GM23248 (cell line): ENCODE results near the gene HEPHL1. TPM values are rescaled to one million over a fixed set of nuclear protein-coding genes. Genes with fewer than 3 reads are reported as not detected.

ENCODE experiments used
- DNase-seq: peaks from one replicate; pipeline ENCODE4 v3.0.0-alpha.2; 2015
- H2AFZ ChIP-seq: fragments of 200-600 bp; sonication (generic); 2 replicates; pipeline ENCODE4 v1.6.1; 2016; ENCODE audit warnings: antibody characterized with exemption
- H3F3A ChIP-seq: fragments of 200-600 bp; sonication (generic); 2 replicates; pipeline ENCODE4 v1.6.1; 2016; ENCODE audit warnings: mild to moderate bottlenecking, antibody characterized with exemption, mixed run types; ENCODE audit not compliant: insufficient read depth
- H3K27ac ChIP-seq: fragments of 200-600 bp; sonication (generic); 2 replicates; pipeline ENCODE4 v1.5.1; 2016; ENCODE audit warnings: mild to moderate bottlenecking
- H3K27me3 ChIP-seq: fragments of 200-600 bp; sonication (generic); replicated peaks from 2 replicates; pipeline ENCODE4 v1.6.1; 2016; ENCODE audit warnings: mild to moderate bottlenecking; ENCODE audit not compliant: insufficient read depth
- H3K36me3 ChIP-seq: fragments of 200-600 bp; sonication (generic); 2 replicates; pipeline ENCODE4 v1.6.1; 2016; ENCODE audit warnings: low read depth, mild to moderate bottlenecking
- H3K4me1 ChIP-seq: fragments of 200-600 bp; sonication (generic); 2 replicates; pipeline ENCODE4 v1.6.1; 2016; ENCODE audit warnings: mild to moderate bottlenecking; ENCODE audit not compliant: insufficient read depth
- H3K4me2 ChIP-seq: fragments of 200-600 bp; sonication (generic); one replicate; pipeline ENCODE4 v1.6.1; 2016; ENCODE audit warnings: mild to moderate bottlenecking; ENCODE audit not compliant: unreplicated experiment
- H3K4me3 ChIP-seq: fragments of 200-600 bp; sonication (generic); 2 replicates; pipeline ENCODE4 v1.5.1; 2016; ENCODE audit warnings: mild to moderate bottlenecking
- H3K79me2 ChIP-seq: fragments of 200-600 bp; sonication (generic); 2 replicates; pipeline ENCODE4 v1.6.1; 2016; ENCODE audit warnings: mild to moderate bottlenecking; ENCODE audit not compliant: insufficient read depth
- H3K9ac ChIP-seq: fragments of 200-600 bp; sonication (generic); 2 replicates; pipeline ENCODE4 v1.6.1; 2016; ENCODE audit warnings: mild to moderate bottlenecking
- H3K9me2 ChIP-seq: fragments of 200-600 bp; sonication (generic); 2 replicates; pipeline ENCODE4 v1.6.1; 2016; ENCODE audit warnings: mixed run types, mild to moderate bottlenecking, moderate library complexity; ENCODE audit not compliant: insufficient read depth
- H3K9me3 ChIP-seq: fragments of 200-600 bp; sonication (generic); one replicate; pipeline ENCODE4 v1.6.1; 2017; ENCODE audit warnings: low read depth
- H4K20me1 ChIP-seq: fragments of 200-600 bp; sonication (generic); 2 replicates; pipeline ENCODE4 v1.6.0; 2016; ENCODE audit not compliant: insufficient read depth
- EZH2 ChIP-seq: fragments of 200-600 bp; sonication (generic); IDR thresholded peaks from 2 replicates; pipeline ENCODE4 v1.6.1; 2018; ENCODE audit warnings: antibody characterized with exemption, mild to moderate bottlenecking; ENCODE audit not compliant: insufficient read depth, poor library complexity, severe bottlenecking
- EZH2phosphoT487 ChIP-seq: fragments of 200-600 bp; sonication (generic); IDR thresholded peaks from 2 replicates; pipeline ENCODE4 v1.6.1; 2018; ENCODE audit warnings: antibody characterized with exemption, moderate library complexity, mild to moderate bottlenecking, low read depth; ENCODE audit not compliant: insufficient read depth
- WGBS, 2 experiments: methylation state at CpG; one replicate each; pipeline ENCODE4 v1.1.6; 2015 to 2017; ENCODE audit warnings: low lambda C conversion rate in 2 of 2, low coverage in 1 of 2; ENCODE audit errors: missing lambda C conversion rate in 2 of 2; 5-methylcytosine and 5-hydroxymethylcytosine counted together
- in situ Hi-C: fragments of 300-500 bp; cut with MboI; formaldehyde crosslinking; loops from 2 replicates; pipeline ENCODE4 v1.15.0; 2020
- polyA plus RNA-seq: library from polyadenylated mRNA; unstranded; fragments of >200 nt; fragmentation: Nextera tagmentation; extraction: Ambion mirVana; gene quantifications from 2 replicates; pipeline ENCODE4 v1.2.1, GENCODE V29; 2016
- total RNA-seq: library from RNA; depleted of rRNA; stranded (reverse); fragments of >200 nt; shearing (Covaris generic); gene quantifications from 2 replicates; pipeline ENCODE4 v1.2.3, GENCODE V29; 2014

HEPHL1 gene
- total and polyA plus RNA-seq, 2 experiments from 2014 or later, result not detected

DNA sequence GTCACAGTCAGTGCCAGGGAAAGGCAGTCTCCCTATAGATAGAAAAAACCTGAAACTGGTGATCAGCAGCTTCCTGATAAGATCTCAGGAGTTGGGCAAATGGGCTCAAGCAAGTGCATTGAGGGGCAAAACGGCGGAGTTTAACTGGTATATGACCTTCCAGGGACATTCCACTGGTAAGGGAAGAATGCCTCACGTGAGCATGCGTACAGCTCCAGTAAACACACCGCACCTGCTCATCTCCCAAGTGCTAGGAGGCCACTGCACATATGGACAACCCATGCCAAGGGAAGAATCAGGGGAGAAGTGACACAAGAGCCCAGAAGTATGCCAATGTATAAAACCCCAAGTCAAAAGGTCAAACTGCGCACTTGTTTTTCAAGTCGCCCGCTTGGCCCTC is 11.6 kb downstream of the HEPHL1 start:
- no peak for DNase-seq
- Histone ChIP-seq H2AFZ (no peak overlapping the region), H3K4me2 (no peak overlapping the region), H3F3A (no peaks in the 10 kb centered on the region), H3K79me2 (no peaks in the 10 kb centered on the region), H3K36me3 (no peaks in the 10 kb centered on the region), H3K27ac (no peak overlapping the region), H3K9me3 (no peaks in the 10 kb centered on the region), H3K4me1 (no peaks in the 10 kb centered on the region), H3K9ac (no peak overlapping the region), H3K27me3 (no peaks in the 10 kb centered on the region), H4K20me1 (no peaks in the 10 kb centered on the region), H3K4me3 (no peak overlapping the region), H3K9me2 (no peaks in the 10 kb centered on the region)
- in situ Hi-C loops, result no loop called here
- WGBS, 2 experiments, result 58 to 75% methylated on average over 8 of the region's 8 CpGs
- TF ChIP-seq EZH2, result no peak
- TF ChIP-seq EZH2phosphoT487, result no peak

DNA sequence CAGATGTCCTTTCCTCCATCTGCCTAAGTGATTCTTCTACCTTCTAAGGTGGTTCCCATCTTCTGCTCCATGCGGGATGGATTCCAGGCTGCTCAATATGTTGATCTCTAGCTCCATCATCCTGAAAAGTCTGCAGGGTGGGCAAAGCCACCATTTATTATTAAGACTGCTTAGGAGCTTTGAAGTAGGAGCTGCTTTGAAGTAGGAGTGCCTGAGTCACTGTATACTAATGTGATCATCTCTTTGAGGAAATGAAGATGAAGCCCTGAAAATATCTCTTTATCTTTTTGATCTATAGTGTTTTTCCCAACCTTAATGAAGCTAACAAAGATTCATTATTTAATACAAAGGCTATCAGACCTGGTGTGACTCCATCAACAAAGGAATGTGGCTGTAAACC is 13.1 kb downstream of the HEPHL1 start:
- no peaks in the 10 kb centered on the region for H4K20me1 ChIP-seq
- no peaks in the 10 kb centered on the region for H3K4me1 ChIP-seq
- no peak overlapping the region for H3K27ac ChIP-seq
- 0% methylated on average over 1 of the region's 1 CpG for WGBS, 2 experiments
- H3K27me3 ChIP-seq, result no peaks in the 10 kb centered on the region
- no peak for DNase-seq
- H3K9me2 ChIP-seq, result no peaks in the 10 kb centered on the region
- in situ Hi-C loops, result no loop called here
- H3K9ac ChIP-seq, result no peak overlapping the region
- no peak overlapping the region for H3K4me3 ChIP-seq
- no peaks in the 10 kb centered on the region for H3K79me2 ChIP-seq
- H3K36me3 ChIP-seq, result no peaks in the 10 kb centered on the region
- no peak overlapping the region for H2AFZ ChIP-seq
- no peaks in the 10 kb centered on the region for H3K9me3 ChIP-seq
- no peak for TF ChIP-seq EZH2phosphoT487
- TF ChIP-seq EZH2, result no peak
- no peaks in the 10 kb centered on the region for H3F3A ChIP-seq
- no peak overlapping the region for H3K4me2 ChIP-seq

DNA sequence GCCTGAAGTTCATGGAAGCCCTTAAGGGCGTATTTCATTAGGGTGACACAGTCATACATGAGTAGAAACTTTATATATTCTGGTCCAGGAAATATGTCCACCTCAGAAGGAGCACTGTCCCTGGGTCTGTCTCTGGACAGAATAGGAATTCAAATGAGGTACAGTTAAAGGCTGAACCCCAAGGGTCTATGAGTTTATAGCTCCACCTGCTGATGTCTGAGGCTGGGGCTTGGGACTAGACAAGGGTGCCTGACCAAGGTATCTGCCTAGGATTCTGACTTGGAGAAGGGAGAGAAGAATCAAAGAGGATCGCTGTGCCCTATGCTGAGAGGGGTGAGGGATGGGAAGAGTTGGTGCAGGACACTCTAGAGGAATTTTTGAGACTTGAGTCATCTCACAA is 14.9 kb downstream of the HEPHL1 start:
- H3K4me1 ChIP-seq, result no peaks in the 10 kb centered on the region
- in situ Hi-C loops, result no loop called here
- no peaks in the 10 kb centered on the region for H3K79me2 ChIP-seq
- H3K4me3 ChIP-seq, result no peak overlapping the region
- H3K27me3 ChIP-seq, result no peaks in the 10 kb centered on the region
- H4K20me1 ChIP-seq, result no peaks in the 10 kb centered on the region
- H3K27ac ChIP-seq, result no peak overlapping the region
- DNase-seq, result no peak
- no peak overlapping the region for H3K9ac ChIP-seq
- H3K36me3 ChIP-seq, result no peaks in the 10 kb centered on the region
- no peaks in the 10 kb centered on the region for H3K9me3 ChIP-seq
- H3K4me2 ChIP-seq, result no peak overlapping the region
- H2AFZ ChIP-seq, result no peak overlapping the region
- H3F3A ChIP-seq, result no peaks in the 10 kb centered on the region
- 28 to 50% methylated on average over 2 of the region's 2 CpGs for WGBS, 2 experiments
- H3K9me2 ChIP-seq, result no peaks in the 10 kb centered on the region
- TF ChIP-seq EZH2phosphoT487, result no peak
- TF ChIP-seq EZH2, result no peak

- Histone ChIP-seq H3F3A (no peaks in the 10 kb centered on the region), H3K36me3 (no peaks in the 10 kb centered on the region), H3K79me2 (no peaks in the 10 kb centered on the region), H3K9me2 (no peaks in the 10 kb centered on the region), H3K4me1 (no peaks in the 10 kb centered on the region), H3K4me3 (no peak overlapping the region), H3K27me3 (0 out of 2 replicates have a peak, but pooled peaks cover 5% of the 10 kb centered on the region), H3K27ac (no peak overlapping the region), H3K9me3 (no peaks in the 10 kb centered on the region), H4K20me1 (no peaks in the 10 kb centered on the region), H3K9ac (no peak overlapping the region), H3K4me2 (no peak overlapping the region), H2AFZ (no peak overlapping the region)
- DNase-seq, result no peak
- WGBS, 2 experiments, result 23 to 29% methylated on average over 3 of the region's 3 CpGs
- in situ Hi-C loops, result no loop called here
- TF ChIP-seq EZH2phosphoT487 (no peak), EZH2 (no peak)
Observed at GRCh38 chr11:94043241-94043640, 22.1 kb downstream of the HEPHL1 start.

DNA sequence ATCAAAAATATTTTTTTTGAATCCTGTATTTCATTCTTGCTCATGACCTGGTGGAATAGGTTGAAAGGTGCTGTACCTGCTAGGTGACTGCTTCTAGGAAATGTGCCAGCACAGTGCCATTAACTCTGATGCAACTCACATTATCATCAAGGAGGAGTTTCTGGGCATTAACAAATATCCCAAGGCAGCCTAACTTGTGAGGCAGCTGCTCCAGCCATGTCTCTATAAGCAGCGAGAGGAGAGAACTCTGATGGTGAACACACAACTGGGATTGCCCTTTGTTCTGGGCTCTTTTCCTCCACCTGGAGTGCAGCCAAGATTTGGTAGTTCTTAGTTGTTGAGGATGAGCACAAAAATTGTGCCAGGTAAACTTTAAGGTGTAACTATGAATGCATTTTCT is 25.6 kb downstream of the HEPHL1 start:
- H3K36me3 ChIP-seq, result no peaks in the 10 kb centered on the region
- H3K9me3 ChIP-seq, result no peaks in the 10 kb centered on the region
- no peak overlapping the region for H3K9ac ChIP-seq
- DNase-seq, result no peak
- 32 to 46% methylated on average over 1 of the region's 1 CpG for WGBS, 2 experiments
- no peaks in the 10 kb centered on the region for H3K9me2 ChIP-seq
- no peaks in the 10 kb centered on the region for H4K20me1 ChIP-seq
- no peak overlapping the region for H3K4me2 ChIP-seq
- H3F3A ChIP-seq, result no peaks in the 10 kb centered on the region
- H3K4me3 ChIP-seq, result no peak overlapping the region
- in situ Hi-C loops, result no loop called here
- 0 out of 2 replicates have a peak, but pooled peaks cover 5% of the 10 kb centered on the region for H3K27me3 ChIP-seq
- H3K4me1 ChIP-seq, result no peaks in the 10 kb centered on the region
- H3K79me2 ChIP-seq, result no peaks in the 10 kb centered on the region
- H3K27ac ChIP-seq, result no peak overlapping the region
- H2AFZ ChIP-seq, result no peak overlapping the region
- no peak for TF ChIP-seq EZH2phosphoT487
- no peak for TF ChIP-seq EZH2
